ENCODE data around the gene CCDC178. TPM values are rescaled to one million over a fixed set of nuclear protein-coding genes. Genes with fewer than 3 reads are reported as not detected.
"Not testable (repeated sequence)": the region's sequence is repeated elsewhere in the genome, so short reads cannot be mapped to it uniquely, and the experiment has no call there.

The CCDC178 gene
- total RNA-seq, 1 donor: 0.72 TPM

DNA sequence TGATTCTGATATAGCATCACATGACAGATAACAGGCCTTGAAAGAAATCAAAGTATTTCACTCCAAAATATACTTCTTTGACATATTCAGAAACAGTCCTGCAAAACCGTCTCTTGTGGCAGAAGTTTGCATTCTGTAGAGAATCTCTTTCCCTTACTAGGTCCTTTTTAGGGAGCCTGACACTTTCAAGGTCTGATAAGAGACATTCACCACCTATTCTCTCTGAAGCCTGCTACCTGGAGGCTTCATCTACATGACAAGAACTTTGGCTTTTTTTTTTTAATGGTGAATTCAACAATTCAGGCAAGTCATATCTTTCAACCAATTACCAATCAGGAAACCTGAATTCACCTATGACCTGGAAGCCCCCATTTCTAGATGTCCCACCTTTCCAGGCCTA, 83.8 kb downstream of the CCDC178 start:
- no peak overlapping the region for H3K4me3 ChIP-seq (ENCODE audit: low read depth, low read length)
- DNase-seq (ENCODE audit: low read depth): no peak
- TF ChIP-seq, protein P1, sequence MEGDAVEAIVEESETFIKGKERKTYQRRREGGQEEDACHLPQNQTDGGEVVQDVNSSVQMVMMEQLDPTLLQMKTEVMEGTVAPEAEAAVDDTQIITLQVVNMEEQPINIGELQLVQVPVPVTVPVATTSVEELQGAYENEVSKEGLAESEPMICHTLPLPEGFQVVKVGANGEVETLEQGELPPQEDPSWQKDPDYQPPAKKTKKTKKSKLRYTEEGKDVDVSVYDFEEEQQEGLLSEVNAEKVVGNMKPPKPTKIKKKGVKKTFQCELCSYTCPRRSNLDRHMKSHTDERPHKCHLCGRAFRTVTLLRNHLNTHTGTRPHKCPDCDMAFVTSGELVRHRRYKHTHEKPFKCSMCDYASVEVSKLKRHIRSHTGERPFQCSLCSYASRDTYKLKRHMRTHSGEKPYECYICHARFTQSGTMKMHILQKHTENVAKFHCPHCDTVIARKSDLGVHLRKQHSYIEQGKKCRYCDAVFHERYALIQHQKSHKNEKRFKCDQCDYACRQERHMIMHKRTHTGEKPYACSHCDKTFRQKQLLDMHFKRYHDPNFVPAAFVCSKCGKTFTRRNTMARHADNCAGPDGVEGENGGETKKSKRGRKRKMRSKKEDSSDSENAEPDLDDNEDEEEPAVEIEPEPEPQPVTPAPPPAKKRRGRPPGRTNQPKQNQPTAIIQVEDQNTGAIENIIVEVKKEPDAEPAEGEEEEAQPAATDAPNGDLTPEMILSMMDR (IDR thresholded peaks at IDR 0.05; ENCODE audit: insufficient read depth, low read length): no peak

DNA sequence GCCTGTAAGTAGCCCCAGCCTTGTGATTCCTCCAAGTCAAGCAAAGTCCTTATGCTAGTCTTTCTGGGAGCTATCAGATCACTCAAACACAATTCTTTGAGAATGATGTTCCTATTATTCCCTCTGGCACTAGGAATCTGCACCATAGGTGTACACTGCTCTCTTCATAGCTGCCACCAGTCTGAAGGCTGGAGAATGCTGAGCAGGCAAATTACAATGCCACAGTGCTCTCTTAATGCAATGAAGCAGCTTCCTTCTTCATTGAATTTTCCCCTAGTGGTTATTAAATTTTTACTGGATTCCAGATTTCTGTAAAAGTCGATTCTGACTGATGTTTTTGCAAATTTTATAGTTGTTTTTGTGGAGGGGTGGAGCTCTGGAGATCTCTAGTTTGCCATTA, 84.8 kb downstream of the CCDC178 start:
- TF ChIP-seq, protein P1 (IDR thresholded peaks at IDR 0.05; ENCODE audit: insufficient read depth, low read length): no peak
- H3K4me3 ChIP-seq (ENCODE audit: low read depth, low read length): no peak overlapping the region
- DNase-seq (ENCODE audit: low read depth): no peak

DNA sequence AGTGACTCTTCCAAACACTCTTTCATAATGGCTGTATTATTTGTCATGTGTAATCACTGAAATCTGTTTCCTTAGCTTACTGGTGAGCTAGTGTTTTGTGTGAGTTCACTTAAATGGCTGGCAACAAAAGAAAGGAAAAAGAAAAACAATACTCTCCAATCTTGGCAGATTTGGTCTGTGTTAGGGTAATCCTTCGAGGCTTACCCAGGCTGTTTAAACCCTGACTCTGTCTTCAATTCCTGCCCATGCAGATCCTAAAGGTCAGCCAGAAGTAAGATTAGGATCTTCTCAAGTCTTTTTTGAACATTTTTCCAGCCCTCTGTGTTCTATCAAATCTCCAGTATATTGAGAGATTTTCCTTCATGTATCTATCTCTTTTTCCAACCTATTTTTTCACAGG, 85.3 kb downstream of the CCDC178 start:
- TF ChIP-seq, protein P1 (IDR thresholded peaks at IDR 0.05; ENCODE audit: insufficient read depth, low read length): no peak
- no peak overlapping the region for H3K4me3 ChIP-seq (ENCODE audit: low read depth, low read length)
- DNase-seq (ENCODE audit: low read depth): no peak

DNA sequence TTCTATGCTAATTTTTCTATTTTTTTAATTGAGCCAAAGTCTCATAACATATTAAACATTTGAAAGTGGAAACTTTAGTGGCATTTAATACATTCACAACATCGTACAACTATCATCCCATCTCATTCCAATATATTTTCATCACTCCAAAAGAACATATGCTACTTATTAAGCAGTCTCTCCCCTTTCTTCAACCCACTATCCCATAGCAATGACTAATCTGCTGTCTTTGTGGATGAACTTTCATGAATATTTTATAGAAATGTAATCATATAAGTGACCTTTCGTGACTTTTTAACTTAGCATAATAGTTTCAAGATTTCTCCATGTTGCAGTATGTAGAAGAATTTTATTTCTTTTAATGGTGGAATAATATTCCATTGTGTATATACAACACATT, 90.3 kb downstream of the CCDC178 start:
- no peak overlapping the region for H3K4me3 ChIP-seq (ENCODE audit: low read depth, low read length)
- DNase-seq (ENCODE audit: low read depth): no peak
- TF ChIP-seq, protein P1 (IDR thresholded peaks at IDR 0.05; ENCODE audit: insufficient read depth, low read length): no peak

DNA sequence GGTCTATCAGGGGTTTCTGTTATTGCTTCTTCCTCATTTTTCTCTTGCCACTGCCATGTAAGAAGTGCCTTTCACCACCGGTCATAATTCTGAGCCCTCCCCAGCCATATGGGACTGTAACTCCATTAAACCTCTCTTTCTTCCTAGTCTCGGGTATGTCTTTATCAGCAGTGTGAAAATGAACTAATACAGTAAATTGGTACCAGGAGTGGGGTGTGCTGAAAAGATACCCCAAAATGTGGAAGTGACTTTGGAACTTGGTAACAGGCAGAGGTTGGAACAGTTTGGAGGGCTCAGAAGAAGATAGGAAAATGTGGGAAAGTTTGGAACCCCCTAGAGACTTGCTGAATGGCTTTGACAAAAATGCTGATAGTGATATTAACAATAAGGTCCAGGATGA, 100.8 kb downstream of the CCDC178 start:
- not testable (repeated sequence) for DNase-seq (ENCODE audit: low read depth); H3K4me3 ChIP-seq (ENCODE audit: low read depth, low read length)

DNA sequence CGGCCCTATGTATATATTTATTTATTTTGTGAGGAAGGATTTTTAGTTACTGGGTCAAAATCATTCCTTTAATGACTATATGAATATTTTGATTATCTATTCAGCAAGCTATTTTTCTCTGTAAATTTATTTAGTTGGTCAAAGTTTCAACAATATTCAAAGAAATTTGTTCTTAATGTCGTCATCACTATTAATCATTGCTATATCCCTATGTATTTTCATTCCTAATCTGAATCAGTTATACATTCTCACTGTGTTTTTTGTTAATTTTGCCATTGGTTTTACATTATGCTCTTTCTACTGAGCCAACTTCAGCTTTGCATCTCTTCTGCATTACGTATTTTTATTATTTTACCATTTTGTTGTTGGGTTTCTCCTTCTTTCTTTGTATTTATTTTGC, 105.7 kb downstream of the CCDC178 start:
- DNase-seq (ENCODE audit: low read depth): no peak
- no peak overlapping the region for H3K4me3 ChIP-seq (ENCODE audit: low read depth, low read length)
- TF ChIP-seq, protein P1 (IDR thresholded peaks at IDR 0.05; ENCODE audit: insufficient read depth, low read length): no peak

DNA sequence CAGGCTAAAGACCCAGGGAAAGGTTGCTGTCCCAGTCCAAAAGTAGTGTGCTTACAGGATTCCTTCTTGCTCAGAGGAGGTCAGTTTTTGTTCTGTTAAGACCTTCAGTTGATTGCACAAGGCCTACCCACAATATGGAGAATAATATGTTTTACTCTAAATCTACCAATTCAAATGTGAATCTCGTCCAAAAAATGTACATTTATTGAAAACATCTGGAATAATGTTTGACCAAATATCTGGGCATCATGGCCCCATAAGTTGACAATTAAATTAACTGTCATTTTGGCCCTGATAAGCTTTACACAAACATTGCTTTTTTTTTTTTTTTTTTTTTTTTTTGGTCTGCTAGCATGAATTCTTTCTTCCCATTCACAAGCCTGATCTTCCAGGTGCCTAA, 109.8 kb downstream of the CCDC178 start:
- TF ChIP-seq, protein P1 (IDR thresholded peaks at IDR 0.05; ENCODE audit: insufficient read depth, low read length): no peak
- no peak for DNase-seq (ENCODE audit: low read depth)
- no peak overlapping the region for H3K4me3 ChIP-seq (ENCODE audit: low read depth, low read length)
